SKM-1 (cell line): ENCODE measurements around the gene ELOF1.
A peak's percentile ranks its signal among the peaks of the same experiment; 100 is the strongest.

ENCODE experiments used
- DNase-seq: peaks from one replicate; lab custom pipeline; 2025; ENCODE audit not compliant: unreplicated experiment; lab: John Stamatoyannopoulos, UW

ELOF1 gene

DNA sequence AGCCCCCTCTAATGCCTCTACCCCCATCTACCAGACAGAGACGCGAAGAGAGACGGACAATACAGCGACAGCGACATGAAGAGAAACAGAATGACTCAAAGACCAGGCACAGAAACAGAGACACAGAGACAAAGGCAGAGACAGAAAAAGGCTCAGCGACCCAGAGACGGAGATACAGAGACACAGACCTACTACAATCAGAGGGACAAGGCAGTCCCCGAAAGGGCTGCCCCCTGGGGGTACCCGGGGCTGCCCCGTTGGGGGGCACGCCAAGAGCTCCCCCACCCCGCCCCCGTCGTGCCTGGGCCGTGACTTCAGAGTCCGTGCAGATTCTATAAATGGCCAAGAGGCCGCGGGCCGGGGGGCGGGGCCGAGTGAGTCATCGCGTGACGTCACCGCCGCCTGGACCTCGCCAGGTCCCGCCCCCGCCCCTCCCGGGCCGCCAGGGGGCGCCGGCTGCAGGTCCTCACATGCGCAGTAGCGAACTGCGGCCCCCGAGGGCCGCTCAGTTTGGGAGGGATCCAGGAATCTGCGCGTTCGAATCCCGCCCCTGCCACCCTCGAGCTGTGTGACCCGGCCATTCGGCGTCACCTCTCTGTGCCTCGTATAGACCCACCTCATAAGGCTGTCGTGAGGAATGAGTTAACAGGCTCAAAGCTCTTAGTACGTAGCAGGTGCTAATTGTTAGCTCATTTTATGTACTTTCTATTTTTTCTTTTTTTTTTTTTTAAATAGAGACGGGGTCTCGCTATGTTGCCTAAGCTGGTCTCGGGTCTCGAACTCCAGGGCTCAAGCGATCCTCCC is 23.0 kb downstream of the ELOF1 start:
- DNase-seq, result peak; percentile 60

DNA sequence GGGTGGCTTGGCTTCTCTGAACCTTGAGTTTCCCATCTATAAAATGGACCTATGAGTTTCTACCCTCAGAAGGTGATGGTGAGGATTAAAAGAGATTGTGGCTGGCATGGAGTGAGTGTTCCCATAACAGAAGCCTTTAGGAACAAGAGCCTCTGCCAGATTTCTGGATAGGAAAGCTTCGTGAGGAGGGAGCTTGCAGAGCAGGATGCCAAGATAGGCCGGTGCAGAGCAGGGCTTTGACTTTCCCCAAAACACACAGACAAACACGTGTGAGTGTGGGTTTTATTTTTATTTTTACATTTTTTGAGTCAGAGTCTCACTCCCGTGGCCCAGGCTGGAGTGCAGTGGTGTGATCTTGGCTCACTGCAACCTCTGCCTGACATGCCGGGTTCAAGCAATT is 24.1 kb downstream of the ELOF1 start:
- DNase-seq, result no peak

- no peak for DNase-seq
Observed at GRCh38 chr19:11534538-11534937, 24.5 kb downstream of the ELOF1 start.

DNA sequence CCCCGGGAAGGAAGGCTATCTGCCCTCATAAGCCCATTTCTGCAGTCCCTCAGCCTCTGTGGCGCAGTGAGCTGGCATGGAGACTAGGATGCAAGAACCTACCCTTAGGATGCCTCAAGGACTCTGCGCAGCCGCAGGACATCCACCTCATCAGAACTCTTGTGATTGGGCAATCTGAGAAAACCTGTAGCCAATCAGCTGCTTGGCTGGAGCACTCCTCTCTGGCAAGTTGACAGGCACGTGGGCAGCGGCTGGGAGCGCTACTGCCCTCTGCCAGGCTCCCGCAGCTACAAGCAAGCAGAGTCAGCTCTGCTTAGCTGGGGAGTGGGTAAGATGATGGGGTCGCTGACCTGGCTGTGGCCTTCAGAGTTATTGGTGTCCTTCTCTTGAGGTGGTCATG is 28.6 kb downstream of the ELOF1 start:
- peak; percentile 50 for DNase-seq

DNA sequence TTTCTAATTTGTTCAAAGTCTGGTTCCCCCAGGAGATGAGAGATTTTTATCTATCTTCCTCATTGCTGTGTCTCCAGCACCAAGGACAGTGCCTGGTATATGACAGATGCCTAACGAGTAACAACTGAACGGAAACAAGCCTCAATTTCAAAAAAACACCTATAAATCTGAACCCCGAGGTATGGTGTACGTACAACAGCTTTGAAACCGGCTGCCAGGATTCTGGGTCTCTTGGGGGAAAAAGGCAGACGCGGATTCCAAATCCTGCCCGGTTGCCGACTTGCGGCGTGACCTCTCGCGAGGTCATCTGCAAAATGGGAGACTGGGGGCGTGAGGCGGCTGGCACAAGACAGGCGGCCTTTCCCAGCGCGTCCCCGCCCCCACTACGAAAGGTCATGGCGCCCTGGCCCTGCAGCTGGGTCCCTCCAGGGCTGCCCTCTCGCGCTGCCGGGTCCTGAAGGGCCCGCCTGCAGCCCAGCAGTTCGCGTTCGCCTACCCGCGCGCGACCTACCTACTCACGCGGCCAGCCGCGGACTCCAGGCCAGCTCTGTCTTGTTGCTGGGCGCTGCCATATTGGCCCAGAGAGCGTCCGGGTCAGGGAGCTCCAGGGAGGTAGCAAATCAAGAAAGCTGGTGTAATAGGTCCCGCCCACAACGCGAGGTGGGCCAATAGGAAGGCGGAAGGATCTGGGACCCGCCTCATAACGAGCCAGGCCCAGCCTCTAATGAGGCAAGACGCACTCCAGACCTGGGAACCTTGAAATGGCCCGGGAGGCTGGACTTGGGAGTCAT is 30.3 kb downstream of the ELOF1 start, which contains the start of gene ECSIT:
ECSIT (minus strand) TSS at position 584 of the 791 bp plus-strand sequence. CDS start 9,964 bp downstream, outside the sequence.
- peak; percentile 96 for DNase-seq

DNA sequence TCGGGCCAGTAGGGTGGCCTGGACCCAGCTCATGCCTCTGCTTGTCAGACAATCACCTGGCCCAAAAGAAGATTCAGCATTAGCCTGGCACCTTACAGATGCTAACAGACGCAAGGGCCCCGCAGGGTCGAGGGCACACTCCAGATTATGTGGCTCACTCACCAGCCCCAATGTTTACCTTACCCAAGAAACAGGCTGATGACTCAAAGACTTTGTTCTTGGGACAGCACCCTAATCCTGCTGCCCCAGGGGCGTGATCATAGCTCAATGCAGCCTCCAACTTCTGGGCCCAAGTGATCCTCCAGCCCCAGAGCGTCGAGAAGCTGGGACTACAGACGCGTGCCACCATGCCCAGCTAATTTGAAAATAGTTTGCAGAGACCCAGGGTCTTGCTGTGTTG is 39.9 kb downstream of the ELOF1 start:
- no peak for DNase-seq

DNA sequence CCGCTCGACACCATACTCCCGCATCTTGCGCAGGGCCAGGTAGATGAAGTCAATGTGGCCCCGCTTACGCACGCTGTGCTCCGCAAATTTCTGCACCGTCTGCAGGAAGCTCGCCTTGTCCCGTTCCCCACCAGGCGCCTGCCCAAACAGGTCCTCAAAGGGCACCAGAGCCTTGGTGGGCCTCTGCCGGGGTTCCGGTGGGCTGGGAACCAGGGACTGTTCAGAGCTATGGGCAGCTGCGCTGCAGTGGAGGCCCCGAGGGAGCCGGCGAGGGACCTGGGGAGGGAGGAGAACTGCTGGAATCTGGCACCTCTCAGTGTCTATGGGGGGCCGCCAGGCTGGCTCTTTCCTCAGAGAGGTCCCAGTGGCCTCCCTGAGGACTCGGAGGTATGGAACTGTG is 45.1 kb downstream of the ELOF1 start:
- no peak for DNase-seq

DNA sequence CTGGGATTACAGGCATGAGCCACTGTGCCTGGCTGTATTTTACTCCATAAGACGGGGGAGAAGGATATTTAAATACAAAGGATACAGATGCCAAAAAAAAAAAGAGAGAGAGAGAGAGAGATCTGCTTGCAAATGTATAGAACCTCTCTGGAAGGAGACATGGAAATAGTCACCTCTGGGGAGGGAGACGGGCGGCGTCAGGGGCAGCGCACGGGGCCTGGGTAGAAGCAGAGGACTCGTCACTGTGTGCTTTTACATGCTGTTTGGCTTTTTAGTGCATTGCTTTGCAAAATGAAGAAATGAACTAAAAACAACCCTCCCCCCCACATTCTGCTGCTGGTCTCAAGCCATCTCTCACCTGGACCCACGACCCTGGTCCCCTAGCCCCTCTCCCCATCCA is 48.6 kb downstream of the ELOF1 start:
- no peak for DNase-seq

DNA sequence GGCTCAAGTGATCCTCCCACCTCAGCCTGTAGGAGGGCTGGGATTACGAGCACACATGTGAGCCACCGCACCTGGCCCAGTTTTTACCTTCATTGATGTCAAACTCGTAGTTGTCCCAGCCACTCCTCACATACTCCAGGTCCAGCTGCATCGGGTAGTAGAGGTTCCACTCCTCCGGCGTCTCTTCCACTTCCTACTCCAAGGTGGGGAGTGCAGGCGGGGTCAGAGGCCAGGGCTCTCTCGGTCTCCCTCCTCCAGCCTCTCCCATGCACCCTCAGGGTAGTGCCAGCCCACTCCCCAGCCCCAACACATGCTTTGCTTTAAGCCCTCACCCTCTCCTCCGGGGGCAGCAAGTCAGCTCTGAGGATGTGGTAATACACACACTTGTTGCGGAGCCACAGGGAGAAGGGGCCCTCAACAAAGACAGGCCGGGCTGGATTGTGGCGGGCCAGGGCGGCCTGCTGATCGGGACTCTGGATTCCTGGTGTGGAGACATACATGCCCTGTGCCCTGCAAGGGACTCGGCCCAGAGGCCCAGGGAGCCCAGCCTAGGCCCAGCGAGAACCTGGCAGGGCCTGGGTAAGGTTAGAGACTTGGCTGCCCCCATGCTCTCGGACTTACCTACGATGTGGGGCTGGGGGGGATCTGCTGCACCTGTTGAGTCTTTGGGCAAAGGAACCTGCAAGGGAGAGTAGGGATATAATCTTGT is 51.5 kb downstream of the ELOF1 start:
- DNase-seq, result no peak

GRCh38 chr19:11506967-11507366 is 52.1 kb downstream of the ELOF1 start:
- DNase-seq, result no peak

DNA sequence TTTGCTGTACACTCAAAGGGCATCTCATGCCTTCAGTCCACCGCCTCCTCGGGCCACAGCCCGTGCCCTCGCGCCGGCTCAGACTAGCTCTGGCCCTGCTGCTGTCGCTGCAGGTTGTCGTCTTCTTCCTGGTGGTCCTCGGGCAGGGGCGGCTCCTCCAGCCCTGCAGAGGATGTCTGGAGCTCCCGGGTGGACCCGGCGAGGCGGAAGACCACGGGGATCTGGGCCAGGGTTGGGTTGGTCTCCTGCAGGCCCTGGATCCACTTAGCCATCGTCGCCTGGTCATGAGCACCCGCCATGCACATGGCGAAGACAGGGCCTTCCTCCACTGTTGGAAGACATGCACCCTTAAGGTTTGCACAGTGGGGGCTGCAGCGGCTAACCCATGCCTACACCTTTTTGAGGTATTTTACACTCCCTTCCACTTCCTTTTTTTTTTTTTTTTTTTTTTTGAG is 52.9 kb downstream of the ELOF1 start:
- DNase-seq, result no peak

DNA sequence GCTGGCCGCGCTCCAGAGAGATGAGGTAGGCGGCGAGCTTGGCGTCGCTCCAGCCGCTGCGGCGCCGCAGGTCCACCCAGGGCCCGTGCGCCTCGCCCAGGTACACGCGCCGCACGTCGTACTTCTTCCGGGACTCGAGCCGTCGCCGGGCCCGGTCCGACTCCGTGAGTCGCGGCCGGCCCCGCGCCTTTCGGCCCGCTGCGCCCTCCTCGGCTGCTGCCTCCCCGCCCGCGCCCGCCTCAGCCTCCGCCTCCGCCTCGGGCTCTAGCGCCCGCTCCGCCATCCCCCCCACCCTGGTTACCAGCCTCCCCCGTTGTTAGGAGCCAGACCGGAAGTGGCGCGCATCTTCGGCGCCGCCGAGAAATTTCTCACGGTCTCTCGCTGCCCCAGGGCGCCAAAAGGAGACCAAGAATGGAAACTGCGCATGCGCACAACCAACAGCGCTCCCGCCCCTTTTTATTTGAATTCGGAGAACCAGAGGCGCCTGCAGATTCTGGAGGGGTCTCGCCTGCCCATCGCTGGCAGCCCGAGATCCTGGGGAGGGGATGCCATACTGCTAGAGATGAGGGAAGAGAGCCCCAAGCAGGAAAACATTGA is 53.4 kb downstream of the ELOF1 start, which contains the start of gene ZNF653:
ZNF653 (minus strand) TSS at position 336 of the 597 bp plus-strand sequence; CDS start at position 283, 53 bp downstream.
- DNase-seq, result peak; percentile 93

GRCh38 chr19:11505032-11505503 is 54.0 kb downstream of the ELOF1 start:
- peak; percentile 91 for DNase-seq

GRCh38 chr19:11504502-11505031 is 54.5 kb downstream of the ELOF1 start:
- no peak for DNase-seq
